Testis (tissue), 2 donors: Measurements from ENCODE around the gene LMAN2L.

Experiments used
- CTCF ChIP-seq, 3 experiments: fragments of 450-650 bp in 2 of 3; fragments of 200-600 bp in 1 of 3; sonication (generic) in 1 of 3; IDR thresholded peaks; one replicate each; pipeline ENCODE4 v1.5.1; 2016 to 2019; ENCODE audit warnings: antibody characterized with exemption in 3 of 3, mild to moderate bottlenecking in 2 of 3, moderate library complexity in 1 of 3
- POLR2A ChIP-seq: fragments of 450-650 bp; IDR thresholded peaks from one replicate; pipeline ENCODE4 v1.6.1; 2017; ENCODE audit warnings: antibody characterized with exemption, mild to moderate bottlenecking, moderate library complexity

DNA sequence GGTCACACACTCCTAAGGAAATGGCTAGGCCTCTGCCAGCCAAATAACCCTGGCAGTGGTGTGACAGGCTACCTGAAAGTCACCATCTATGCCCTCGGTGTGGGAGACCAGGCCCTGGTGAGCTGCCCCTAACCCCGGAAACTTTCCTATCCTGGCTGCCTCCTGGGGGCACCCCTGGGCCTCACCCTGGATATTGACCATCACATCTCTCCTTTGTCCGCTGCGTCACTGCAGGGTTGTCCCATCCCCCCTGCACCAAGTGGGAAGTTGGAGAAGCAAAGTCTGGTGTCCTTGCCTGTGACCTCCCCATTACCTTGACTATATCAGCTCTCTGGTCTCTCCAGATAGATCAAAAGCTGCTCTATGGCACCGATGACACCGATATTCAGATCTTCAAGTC lies 78.5 kb downstream of the LMAN2L start:
- TF ChIP-seq CTCF (IDR thresholded peaks at IDR 0.05) (no peak), POLR2A (no peak)
